ENCODE results near the gene WASF1. TPM values are rescaled to one million over a fixed set of nuclear protein-coding genes. Genes with fewer than 3 reads are reported as not detected.

Gene WASF1
- total RNA-seq, 1 experiment from 2014 or later: 28.6 TPM

DNA sequence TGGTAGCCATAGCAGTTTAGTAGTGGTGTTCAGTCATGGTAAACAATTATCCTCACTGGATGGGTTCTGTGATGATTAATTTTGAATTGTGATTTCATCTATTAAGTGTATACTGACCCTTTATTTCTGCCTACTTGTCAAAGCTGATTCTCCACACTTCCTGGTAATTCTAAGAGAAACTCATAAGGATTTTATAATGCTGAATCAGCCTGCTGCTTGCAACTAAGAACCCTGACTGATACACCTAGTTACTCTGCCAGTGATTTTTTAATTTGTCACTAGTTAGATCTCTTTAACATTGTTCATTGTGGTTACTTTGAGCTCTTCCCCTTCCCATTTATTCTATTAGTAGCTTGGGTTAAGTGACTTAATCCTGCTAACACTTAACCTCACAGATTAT lies 9.3 kb upstream of the WASF1 start:
- no peak overlapping the region for H3K23ac ChIP-seq (ENCODE audit: insufficient read length, low read depth, low read length)
- H3K4me1 Mint-ChIP-seq: 0 out of 4 replicates have a peak, but pooled peaks cover 0 to 2% of the 10 kb centered on the region in 2 experiments
- H3K9me3 ChIP-seq (ENCODE audit: control insufficient read depth, low read depth, low read length): no peaks in the 10 kb centered on the region
- peaks cover 6% of the 10 kb centered on the region; the same call in 1 of the 2 replicates for H3K79me2 ChIP-seq (ENCODE audit: insufficient read depth, low read length)
- H3K56ac ChIP-seq (ENCODE audit: insufficient read length, low read depth, low read length): no peak overlapping the region
- H2AFZ ChIP-seq (ENCODE audit: low read length): no peak overlapping the region
- H4K5ac ChIP-seq (ENCODE audit: insufficient read length, low read depth, low read length): no peak overlapping the region
- DNase-seq: no peak
- H4K20me1 ChIP-seq (ENCODE audit: control insufficient read depth, insufficient read depth, insufficient read length): no peaks in the 10 kb centered on the region
- no peak overlapping the region for H3K27ac ChIP-seq (ENCODE audit: insufficient read length, low read depth, low read length)
- H3K4me1 ChIP-seq (ENCODE audit: insufficient read depth, low read length): no peaks in the 10 kb centered on the region
- H4K91ac ChIP-seq (ENCODE audit: insufficient read length, low read depth, low read length): no peak overlapping the region
- no peak overlapping the region for H2AK5ac ChIP-seq (ENCODE audit: insufficient read length, low read length)
- H3K4ac ChIP-seq (ENCODE audit: low read depth, low read length): no peak overlapping the region
- H3K4me2 ChIP-seq (ENCODE audit: insufficient read depth, insufficient read length, low read length): no peak overlapping the region
- H3K4me3 Mint-ChIP-seq: no peak overlapping the region
- H3K27me3 ChIP-seq (ENCODE audit: insufficient read depth, low read length): no peaks in the 10 kb centered on the region
- no peak overlapping the region for H3K14ac ChIP-seq (ENCODE audit: insufficient read depth, low read length)
- no peaks in the 10 kb centered on the region for H3K23me2 ChIP-seq (ENCODE audit: insufficient read length, low read depth, low read length, poor library complexity, severe bottlenecking)
- H2BK12ac ChIP-seq (ENCODE audit: insufficient read length, low read depth, low read length): no peak overlapping the region
- H3K36me3 Mint-ChIP-seq (ENCODE audit: insufficient read depth in 1 of 3, low read depth in 3 of 3): peaks cover 2 to 9% (median 7%) of the 10 kb centered on the region in 3 experiments; a peak in 5 of 7 replicates
- no peak overlapping the region for H2BK20ac ChIP-seq (ENCODE audit: low read depth, low read length, poor library complexity, severe bottlenecking)
- no peak overlapping the region for H2BK5ac ChIP-seq (ENCODE audit: insufficient read length, low read length)
- TF ChIP-seq CTCF (conservative IDR thresholded peaks at IDR 0.05): no peak
- H3K79me1 ChIP-seq (ENCODE audit: insufficient read depth, low read depth, low read length, poor library complexity, severe bottlenecking): no peaks in the 10 kb centered on the region
- H3K27ac Mint-ChIP-seq: no peak overlapping the region; a peak in 1 of 7 replicates
- H3K9me3 Mint-ChIP-seq: no peaks in the 10 kb centered on the region
- H4K8ac ChIP-seq (replicated peaks; ENCODE audit: insufficient read length, low read depth, low read length): no peak overlapping the region
- no peak overlapping the region for H2BK120ac ChIP-seq (ENCODE audit: low read depth, low read length, poor library complexity, severe bottlenecking)
- no peak overlapping the region for H3T11ph ChIP-seq (ENCODE audit: low read length)
- H3K27me3 Mint-ChIP-seq (ENCODE audit: low read depth): no peaks in the 10 kb centered on the region
- no peak overlapping the region for H3K9ac ChIP-seq (ENCODE audit: extremely low read depth, insufficient read length, low read length)
- no peak overlapping the region for H3K18ac ChIP-seq (ENCODE audit: insufficient read length, low read depth, low read length)
- H2BK15ac ChIP-seq (ENCODE audit: low read depth, low read length): no peak overlapping the region

All from H9 (cell line).